Activated B cell treated with CpG ODN at 0.5 μM for 24 hours (primary cell): Measurements from ENCODE around the gene RSPH3. TPM values are rescaled to one million over a fixed set of nuclear protein-coding genes. Genes with fewer than 3 reads are reported as not detected.

Experiments
- ATAC-seq: fragments of 200-7000 bp; cut with Tn5 transposase; one replicate; pipeline ENCODE4 v1.10.0; 2021; ENCODE audit warnings: low read depth, mild to moderate bottlenecking, moderate library complexity
- CTCF ChIA-PET: fragments of 350-600 bp; sonication (Branson Sonifier 250); formaldehyde crosslinking; loops from one replicate; lab custom pipeline; 2021; ENCODE audit warnings: antibody characterized with exemption; lab: Charles Lee
- POLR2A ChIA-PET: fragments of 350-600 bp; sonication (Branson Sonifier 250); formaldehyde crosslinking; loops from one replicate; lab custom pipeline; 2021; ENCODE audit warnings: antibody characterized with exemption; lab: Charles Lee
- DNase-seq: peaks from one replicate; pipeline ENCODE4 v3.0.0; 2022
- H3K27ac Mint-ChIP-seq: one replicate; pipeline ENCODE4 v1.8.0; 2020; ENCODE audit warnings: mixed read lengths
- H3K27me3 Mint-ChIP-seq: one replicate; pipeline ENCODE4 v1.8.0; 2021; ENCODE audit warnings: mixed read lengths
- H3K36me3 Mint-ChIP-seq: one replicate; pipeline ENCODE4 v1.8.0; 2021; ENCODE audit warnings: low read depth, mixed read lengths
- H3K4me1 Mint-ChIP-seq: one replicate; pipeline ENCODE4 v1.8.0; 2021; ENCODE audit warnings: mixed read lengths
- H3K4me3 Mint-ChIP-seq: one replicate; pipeline ENCODE4 v1.8.0; 2020; ENCODE audit warnings: mild to moderate bottlenecking, mixed read lengths
- H3K9me3 Mint-ChIP-seq: one replicate; pipeline ENCODE4 v1.8.0; 2020; ENCODE audit warnings: mixed read lengths
- CTCF ChIP-seq: fragments of 200-600 bp; IDR thresholded peaks from one replicate; pipeline ENCODE4 v1.8.0; 2022; ENCODE audit warnings: antibody characterized with exemption, mild to moderate bottlenecking
- intact Hi-C: fragments of 100-400 bp; cut with micrococcal nuclease; formaldehyde crosslinking; loops from one replicate; pipeline ENCODE4 v1.15.1; 2024
- total RNA-seq: library from RNA; stranded (reverse); gene quantifications from 2 replicates; pipeline ENCODE4 v1.2.3, GENCODE V29; 2022

The RSPH3 gene
- total RNA-seq, 1 donor from 2014 or later: 2.4 TPM

- DNase-seq (no peak), ATAC-seq (no peak)
- Mint-ChIP-seq H3K27ac (no peak overlapping the region), H3K27me3 (no peaks in the 10 kb centered on the region), H3K4me1 (no peaks in the 10 kb centered on the region), H3K4me3 (no peak overlapping the region), H3K9me3 (no peaks in the 10 kb centered on the region), H3K36me3 (peaks cover 7% of the 10 kb centered on the region)
- intact Hi-C loops: no loop called here
- ChIA-PET POLR2A (interaction anchor here (0.5 kb wide), 1 partner anchor 1399 kb away, joined by 5 read pairs; no protein-coding TSS in a partner anchor), CTCF (interaction anchor here (0.6 to 1.1 kb wide), 2 partner anchors 11 to 274 kb away, joined by 3 read pairs; no protein-coding TSS in a partner anchor)
- no peak for TF ChIP-seq CTCF
These were observed 22.6 kb downstream of the RSPH3 start for GRCh38 chr6:158977382-158977781.

- intact Hi-C loops: loop anchor here (1.0 to 5.0 kb wide), 9 partner anchors 13 to 758 kb away; partner anchors contain the start of gene EZR
- H3K36me3 Mint-ChIP-seq: peaks cover 11% of the 10 kb centered on the region
- peak; percentile 57 for TF ChIP-seq CTCF
- no peak overlapping the region for H3K4me3 Mint-ChIP-seq
- H3K27ac Mint-ChIP-seq: no peak overlapping the region
- ChIA-PET POLR2A (interaction anchor here (0.7 to 1.5 kb wide), 12 partner anchors 10 to 737 kb away, joined by 3 to 8 read pairs (median 4); partner anchors contain the start of gene EZR), CTCF (interaction anchor here (0.6 to 5.0 kb wide), 29 partner anchors 10 to 759 kb away, joined by 3 to 60 read pairs (median 4); partner anchors contain the start of genes DYNLT1, EZR, RSPH3 and SYTL3)
- H3K9me3 Mint-ChIP-seq: peaks cover 7% of the 10 kb centered on the region
- H3K4me1 Mint-ChIP-seq: peaks cover 6% of the 10 kb centered on the region
- DNase-seq: no peak
- no peaks in the 10 kb centered on the region for H3K27me3 Mint-ChIP-seq
- ATAC-seq: peak; percentile 60
These were observed 27.5 kb downstream of the RSPH3 start for GRCh38 chr6:158972241-158973233.

- DNase-seq (no peak), ATAC-seq (no peak)
- CTCF ChIA-PET: interaction anchor here (0.6 to 5.0 kb wide), 14 partner anchors 164 to 757 kb away, joined by 3 to 60 read pairs (median 3); partner anchors contain the start of gene SYTL3
- H3K36me3 Mint-ChIP-seq: peaks cover 9% of the 10 kb centered on the region
- H3K9me3 Mint-ChIP-seq: peaks cover 14% of the 10 kb centered on the region
- H3K4me1 Mint-ChIP-seq: peaks cover 6% of the 10 kb centered on the region
- no peak for TF ChIP-seq CTCF
- H3K4me3 Mint-ChIP-seq: no peak overlapping the region
- POLR2A ChIA-PET: interaction anchor here (1.0 to 1.7 kb wide), 8 partner anchors 12 to 279 kb away, joined by 3 to 21 read pairs (median 4); partner anchors contain the start of gene EZR
- no peak overlapping the region for H3K27ac Mint-ChIP-seq
- intact Hi-C loops: loop anchor here (2.0 to 5.0 kb wide), 2 partner anchors 60 to 323 kb away; no protein-coding TSS in a partner anchor
- H3K27me3 Mint-ChIP-seq: no peaks in the 10 kb centered on the region
These were observed 29.2 kb downstream of the RSPH3 start for GRCh38 chr6:158970640-158971275.

- Mint-ChIP-seq H3K9me3 (peaks cover 14% of the 10 kb centered on the region), H3K27me3 (no peaks in the 10 kb centered on the region), H3K4me1 (peaks cover 6% of the 10 kb centered on the region), H3K27ac (no peak overlapping the region), H3K4me3 (no peak overlapping the region), H3K36me3 (peaks cover 9% of the 10 kb centered on the region)
- intact Hi-C loops: no loop called here
- ATAC-seq (no peak), DNase-seq (no peak)
- TF ChIP-seq CTCF: no peak
- POLR2A ChIA-PET: no interaction called here
- CTCF ChIA-PET: interaction anchor here (2.5 kb wide), 1 partner anchor 265 kb away, joined by 14 read pairs; no protein-coding TSS in a partner anchor
These were observed 30.9 kb downstream of the RSPH3 start for GRCh38 chr6:158969148-158969547.
